Measurements from ENCODE around the gene UST. TPM values are rescaled to one million over a fixed set of nuclear protein-coding genes. Genes with fewer than 3 reads are reported as not detected.

UST gene
- total RNA-seq, 1 experiment from 2014 or later = 32.1 TPM

DNA sequence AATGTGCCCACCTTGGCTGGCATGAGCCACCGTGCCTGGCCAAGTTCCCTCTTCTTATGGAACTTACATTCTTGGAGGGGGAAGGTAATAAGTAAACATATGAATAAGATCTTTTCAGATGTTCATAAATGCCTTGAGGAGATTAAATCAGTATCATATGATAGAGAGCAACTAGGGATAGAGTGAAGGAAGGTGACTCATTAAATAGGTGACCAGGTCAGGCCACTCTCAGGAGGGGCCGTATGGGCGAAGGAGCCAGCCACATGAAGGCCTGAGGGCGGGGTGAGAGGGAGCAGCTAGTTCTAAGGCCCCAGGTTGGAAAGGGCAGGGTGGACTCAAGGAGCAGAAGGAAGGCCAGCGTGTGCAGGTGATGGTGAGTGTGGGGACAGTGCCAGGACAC is 91.1 kb downstream of the UST start:
- CTCF ChIA-PET = no interaction called here
- no peak for TF ChIP-seq CREB1 (CRISPR knock-in tag; IDR thresholded peaks at IDR 0.05)
- Mint-ChIP-seq H3K27ac (peak overlapping the region; percentile 10; the same call in 1 of the 2 replicates), H3K27me3 (ENCODE audit: low read depth) (no peaks in the 10 kb centered on the region), H3K9me3 (no peaks in the 10 kb centered on the region), H3K4me3 (no peak overlapping the region), H3K36me3 (no peaks in the 10 kb centered on the region), H3K4me1 (peaks cover 82% of the 10 kb centered on the region)
- ATAC-seq (no peak), DNase-seq (ENCODE audit: low spot score) (no peak)
- POLR2A ChIA-PET = no interaction called here

DNA sequence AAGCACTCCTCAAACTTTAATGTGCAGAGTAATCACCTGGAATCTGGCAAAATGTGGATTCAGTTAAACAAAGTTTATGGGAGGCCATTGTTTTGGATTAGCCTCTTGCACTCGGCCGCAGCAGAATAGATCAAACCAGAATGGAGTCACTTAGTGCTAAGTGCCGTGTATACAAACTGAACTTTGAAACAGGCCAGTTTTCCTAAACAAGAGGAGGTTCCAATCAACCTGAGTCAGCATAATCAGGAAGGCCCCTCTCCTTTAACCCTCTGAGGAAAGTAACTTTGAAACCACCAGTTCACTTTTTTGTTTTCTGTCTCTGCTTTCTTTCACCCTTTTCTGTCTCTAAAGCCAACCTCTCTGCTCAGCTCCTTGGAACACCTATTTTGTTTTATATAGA is 92.2 kb downstream of the UST start:
- Mint-ChIP-seq H3K27me3 (ENCODE audit: low read depth) (no peaks in the 10 kb centered on the region), H3K36me3 (no peaks in the 10 kb centered on the region), H3K4me1 (peaks cover 78% of the 10 kb centered on the region), H3K9me3 (no peaks in the 10 kb centered on the region), H3K27ac (no peak overlapping the region), H3K4me3 (no peak overlapping the region)
- ATAC-seq (no peak), DNase-seq (ENCODE audit: low spot score) (no peak)
- CTCF ChIA-PET = no interaction called here
- TF ChIP-seq, protein P1, sequence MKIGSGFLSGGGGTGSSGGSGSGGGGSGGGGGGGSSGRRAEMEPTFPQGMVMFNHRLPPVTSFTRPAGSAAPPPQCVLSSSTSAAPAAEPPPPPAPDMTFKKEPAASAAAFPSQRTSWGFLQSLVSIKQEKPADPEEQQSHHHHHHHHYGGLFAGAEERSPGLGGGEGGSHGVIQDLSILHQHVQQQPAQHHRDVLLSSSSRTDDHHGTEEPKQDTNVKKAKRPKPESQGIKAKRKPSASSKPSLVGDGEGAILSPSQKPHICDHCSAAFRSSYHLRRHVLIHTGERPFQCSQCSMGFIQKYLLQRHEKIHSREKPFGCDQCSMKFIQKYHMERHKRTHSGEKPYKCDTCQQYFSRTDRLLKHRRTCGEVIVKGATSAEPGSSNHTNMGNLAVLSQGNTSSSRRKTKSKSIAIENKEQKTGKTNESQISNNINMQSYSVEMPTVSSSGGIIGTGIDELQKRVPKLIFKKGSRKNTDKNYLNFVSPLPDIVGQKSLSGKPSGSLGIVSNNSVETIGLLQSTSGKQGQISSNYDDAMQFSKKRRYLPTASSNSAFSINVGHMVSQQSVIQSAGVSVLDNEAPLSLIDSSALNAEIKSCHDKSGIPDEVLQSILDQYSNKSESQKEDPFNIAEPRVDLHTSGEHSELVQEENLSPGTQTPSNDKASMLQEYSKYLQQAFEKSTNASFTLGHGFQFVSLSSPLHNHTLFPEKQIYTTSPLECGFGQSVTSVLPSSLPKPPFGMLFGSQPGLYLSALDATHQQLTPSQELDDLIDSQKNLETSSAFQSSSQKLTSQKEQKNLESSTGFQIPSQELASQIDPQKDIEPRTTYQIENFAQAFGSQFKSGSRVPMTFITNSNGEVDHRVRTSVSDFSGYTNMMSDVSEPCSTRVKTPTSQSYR (CRISPR knock-in tag; IDR thresholded peaks at IDR 0.05) = no peak
- TF ChIP-seq, protein P2, sequence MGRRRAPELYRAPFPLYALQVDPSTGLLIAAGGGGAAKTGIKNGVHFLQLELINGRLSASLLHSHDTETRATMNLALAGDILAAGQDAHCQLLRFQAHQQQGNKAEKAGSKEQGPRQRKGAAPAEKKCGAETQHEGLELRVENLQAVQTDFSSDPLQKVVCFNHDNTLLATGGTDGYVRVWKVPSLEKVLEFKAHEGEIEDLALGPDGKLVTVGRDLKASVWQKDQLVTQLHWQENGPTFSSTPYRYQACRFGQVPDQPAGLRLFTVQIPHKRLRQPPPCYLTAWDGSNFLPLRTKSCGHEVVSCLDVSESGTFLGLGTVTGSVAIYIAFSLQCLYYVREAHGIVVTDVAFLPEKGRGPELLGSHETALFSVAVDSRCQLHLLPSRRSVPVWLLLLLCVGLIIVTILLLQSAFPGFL (CRISPR knock-in tag; IDR thresholded peaks at IDR 0.05; ENCODE audit: borderline replicate concordance) = no peak
- TF ChIP-seq HMGA2 (CRISPR knock-in tag; IDR thresholded peaks at IDR 0.05) (no peak), TEAD4 (CRISPR knock-in tag; IDR thresholded peaks at IDR 0.05) (no peak), SMAD4 (CRISPR knock-in tag; IDR thresholded peaks at IDR 0.05) (no peak)
- TF ChIP-seq, protein P3, sequence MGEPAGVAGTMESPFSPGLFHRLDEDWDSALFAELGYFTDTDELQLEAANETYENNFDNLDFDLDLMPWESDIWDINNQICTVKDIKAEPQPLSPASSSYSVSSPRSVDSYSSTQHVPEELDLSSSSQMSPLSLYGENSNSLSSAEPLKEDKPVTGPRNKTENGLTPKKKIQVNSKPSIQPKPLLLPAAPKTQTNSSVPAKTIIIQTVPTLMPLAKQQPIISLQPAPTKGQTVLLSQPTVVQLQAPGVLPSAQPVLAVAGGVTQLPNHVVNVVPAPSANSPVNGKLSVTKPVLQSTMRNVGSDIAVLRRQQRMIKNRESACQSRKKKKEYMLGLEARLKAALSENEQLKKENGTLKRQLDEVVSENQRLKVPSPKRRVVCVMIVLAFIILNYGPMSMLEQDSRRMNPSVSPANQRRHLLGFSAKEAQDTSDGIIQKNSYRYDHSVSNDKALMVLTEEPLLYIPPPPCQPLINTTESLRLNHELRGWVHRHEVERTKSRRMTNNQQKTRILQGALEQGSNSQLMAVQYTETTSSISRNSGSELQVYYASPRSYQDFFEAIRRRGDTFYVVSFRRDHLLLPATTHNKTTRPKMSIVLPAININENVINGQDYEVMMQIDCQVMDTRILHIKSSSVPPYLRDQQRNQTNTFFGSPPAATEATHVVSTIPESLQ (CRISPR knock-in tag; IDR thresholded peaks at IDR 0.05) = no peak
- POLR2A ChIA-PET = no interaction called here

DNA sequence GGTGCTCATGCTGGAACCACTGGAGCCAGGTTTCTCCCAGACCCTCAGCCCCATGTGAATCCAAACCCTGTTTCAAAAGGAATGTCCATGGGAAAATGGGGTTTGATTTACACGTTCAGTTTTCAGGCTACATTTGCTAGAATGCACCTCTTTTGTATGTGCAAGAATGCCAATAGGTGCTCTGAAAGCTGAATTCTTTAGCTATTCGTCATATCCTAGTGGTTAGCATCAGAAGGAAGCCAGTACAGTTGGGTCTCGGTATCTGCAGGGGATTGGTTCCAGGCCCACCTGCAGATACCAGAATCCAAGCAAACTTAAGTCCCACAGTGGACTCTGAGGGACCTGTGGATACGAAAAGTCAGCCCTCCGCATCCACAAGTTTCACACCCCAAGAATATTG is 93.4 kb downstream of the UST start:
- ATAC-seq = no peak
- POLR2A ChIA-PET = no interaction called here

More for the DNA sequence above, 93.4 kb downstream of the UST start:
- peaks cover 76% of the 10 kb centered on the region for H3K4me1 Mint-ChIP-seq
- peaks cover 7% of the 10 kb centered on the region for H3K36me3 Mint-ChIP-seq
- no peak overlapping the region for H3K4me3 Mint-ChIP-seq
- H3K9me3 Mint-ChIP-seq = peaks cover 7% of the 10 kb centered on the region
- no peaks in the 10 kb centered on the region for H3K27me3 Mint-ChIP-seq (ENCODE audit: low read depth)
- H3K27ac Mint-ChIP-seq = no peak overlapping the region
- TF ChIP-seq ELF4 (CRISPR knock-in tag; IDR thresholded peaks at IDR 0.05; ENCODE audit: low read depth) (no peak), ZNF232 (CRISPR knock-in tag; IDR thresholded peaks at IDR 0.05) (no peak), OVOL2 (CRISPR knock-in tag; IDR thresholded peaks at IDR 0.05; ENCODE audit: borderline replicate concordance) (no peak), ZNF396 (CRISPR knock-in tag; IDR thresholded peaks at IDR 0.05; ENCODE audit: borderline replicate concordance) (no peak), TP53 (CRISPR knock-in tag; IDR thresholded peaks at IDR 0.05) (no peak), ETV6 (CRISPR knock-in tag; IDR thresholded peaks at IDR 0.05) (no peak), RELA (CRISPR knock-in tag; IDR thresholded peaks at IDR 0.05; ENCODE audit: borderline replicate concordance) (no peak), EMX1 (CRISPR knock-in tag; IDR thresholded peaks at IDR 0.05) (no peak), SMAD3 (CRISPR knock-in tag; IDR thresholded peaks at IDR 0.05; ENCODE audit: borderline replicate concordance) (no peak)
- TF ChIP-seq, protein P4, sequence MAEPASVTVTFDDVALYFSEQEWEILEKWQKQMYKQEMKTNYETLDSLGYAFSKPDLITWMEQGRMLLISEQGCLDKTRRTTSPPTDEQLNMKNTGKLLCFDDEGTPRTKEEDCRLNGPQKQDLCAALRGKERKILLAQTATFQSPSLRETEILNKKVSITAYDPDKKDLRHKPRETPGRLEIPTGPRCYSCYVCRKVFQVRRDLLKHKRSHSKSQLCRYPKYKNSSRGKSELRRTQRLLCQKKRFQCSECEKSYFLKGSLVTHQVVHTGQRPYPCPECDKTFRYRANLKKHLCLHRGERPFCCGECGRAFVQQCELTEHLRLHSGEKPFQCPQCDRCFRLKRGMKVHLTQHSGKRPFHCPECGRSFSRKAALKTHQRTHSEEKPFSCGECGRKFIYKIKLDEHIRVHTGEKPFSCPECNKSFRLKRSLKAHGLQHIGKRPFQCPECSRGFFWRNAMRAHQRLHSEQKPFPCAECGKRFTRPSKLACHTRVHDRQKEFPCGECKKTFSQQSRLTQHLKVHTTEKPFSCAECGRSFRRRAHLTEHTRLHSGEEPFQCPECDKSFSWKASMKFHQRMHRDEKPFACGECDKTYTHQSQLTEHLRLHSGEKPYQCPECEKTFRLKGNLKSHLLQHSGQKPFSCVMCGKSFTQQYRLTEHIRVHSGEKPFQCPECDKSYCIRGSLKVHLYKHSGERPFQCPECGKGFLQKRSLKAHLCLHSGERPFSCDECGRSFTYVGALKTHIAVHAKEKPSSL (CRISPR knock-in tag; conservative IDR thresholded peaks at IDR 0.05) = no peak
- TF ChIP-seq, protein P5, sequence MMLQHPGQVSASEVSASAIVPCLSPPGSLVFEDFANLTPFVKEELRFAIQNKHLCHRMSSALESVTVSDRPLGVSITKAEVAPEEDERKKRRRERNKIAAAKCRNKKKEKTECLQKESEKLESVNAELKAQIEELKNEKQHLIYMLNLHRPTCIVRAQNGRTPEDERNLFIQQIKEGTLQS (CRISPR knock-in tag; conservative IDR thresholded peaks at IDR 0.05) = no peak
- TF ChIP-seq, protein P3 (CRISPR knock-in tag; IDR thresholded peaks at IDR 0.05) = no peak
- CTCF ChIA-PET = no interaction called here
- DNase-seq (ENCODE audit: low spot score) = no peak

All from WTC11 (cell line).